Myocyte (in vitro differentiated cells): ENCODE measurements around the gene LILRB5. TPM values are rescaled to one million over a fixed set of nuclear protein-coding genes. Genes with fewer than 3 reads are reported as not detected.

Experiments
- microRNA-seq: library from miRNA; unstranded; fragments of <30 nt; microRNA quantifications from one replicate; pipeline ENCODE4, GENCODE V29; 2016
- total RNA-seq: library from RNA; depleted of rRNA; stranded (reverse); fragments of >200 nt; gene quantifications from 2 replicates; pipeline ENCODE4 v1.2.3, GENCODE V29; 2014

LILRB5 gene
- total RNA-seq, 1 donor from 2014 or later = not detected

Small RNA genes within 50 kb of the gene (microRNA-seq; reads per million reads assigned to microRNA genes)
- gene MIR4752 = not detected

Other genes with a start within 250 kb of the LILRB5 start
- not detected in 2 replicates for gene VSTM1, start 193.4 kb downstream of the LILRB5 start, total RNA-seq
- not detected in 2 replicates for gene TARM1, start 175.9 kb downstream of the LILRB5 start, total RNA-seq
- 0.10 TPM in 1 of 2 replicates, not detected in the other for gene OSCAR, start 156.5 kb downstream of the LILRB5 start, total RNA-seq
- gene NDUFA3, start 154.4 kb downstream of the LILRB5 start, total RNA-seq = 51.3 and 53.7 TPM in 2 replicates
- 13.0 and 17.8 TPM in 2 replicates for gene TFPT, start 141.6 kb downstream of the LILRB5 start, total RNA-seq
- 48.0 and 59.0 TPM in 2 replicates for gene PRPF31, start 141.5 kb downstream of the LILRB5 start, total RNA-seq
- gene CNOT3, start 119.5 kb downstream of the LILRB5 start, total RNA-seq = 17.0 and 17.2 TPM in 2 replicates
- 8.7 and 9.3 TPM in 2 replicates for gene LENG1, start 97.6 kb downstream of the LILRB5 start, total RNA-seq
- 0.86 and 4.2 TPM in 2 replicates for gene TMC4, start 84.1 kb downstream of the LILRB5 start, total RNA-seq
- 48.5 and 59.6 TPM in 2 replicates for gene MBOAT7, start 67.7 kb downstream of the LILRB5 start, total RNA-seq
- 95.1 and 104 TPM in 2 replicates for gene TSEN34, start 66.0 kb downstream of the LILRB5 start, total RNA-seq
- 937 and 1,223 TPM in 2 replicates for gene RPS9, start 56.4 kb downstream of the LILRB5 start, total RNA-seq
- not detected in 2 replicates for gene LILRB3, start 34.3 kb downstream of the LILRB5 start, total RNA-seq
- not detected in 2 replicates for gene LILRA6, start 14.5 kb downstream of the LILRB5 start, total RNA-seq
- gene LILRB2, start 23.8 kb upstream of the LILRB5 start, total RNA-seq = not detected in 2 replicates
- not detected in 2 replicates for gene LILRA5, start 55.9 kb upstream of the LILRB5 start, total RNA-seq
- gene LILRA4, start 81.9 kb upstream of the LILRB5 start, total RNA-seq = not detected in 2 replicates
- not detected in 2 replicates for gene LAIR1, start 107.7 kb upstream of the LILRB5 start, total RNA-seq
- gene TTYH1, start 158.2 kb upstream of the LILRB5 start, total RNA-seq = not detected in 2 replicates
- gene LENG8, start 191.9 kb upstream of the LILRB5 start, total RNA-seq = 50.6 and 55.1 TPM in 2 replicates
- 5.2 and 6.9 TPM in 2 replicates for gene LENG9, start 206.5 kb upstream of the LILRB5 start, total RNA-seq
- 4.4 and 6.2 TPM in 2 replicates for gene CDC42EP5, start 216.0 kb upstream of the LILRB5 start, total RNA-seq
- gene LAIR2, start 245.6 kb upstream of the LILRB5 start, total RNA-seq = not detected in 2 replicates